Mucosa of stomach (tissue), 1 donor: ENCODE data around the gene UBAP1.
"Not testable (repeated sequence)": the region's sequence is repeated elsewhere in the genome, so short reads cannot be mapped to it uniquely, and the experiment has no call there.

ENCODE experiments used
- H3K27me3 ChIP-seq: one replicate; pipeline ENCODE4 v1.7.0; 2013; ENCODE audit warnings: mild to moderate bottlenecking, low read length; ENCODE audit not compliant: control insufficient read depth, insufficient read depth
- H3K36me3 ChIP-seq: one replicate; pipeline ENCODE4 v1.7.0; 2013; ENCODE audit warnings: low read length; ENCODE audit not compliant: control insufficient read depth, insufficient read depth
- H3K4me1 ChIP-seq: one replicate; pipeline ENCODE4 v1.7.0; 2013; ENCODE audit warnings: mild to moderate bottlenecking, low read length; ENCODE audit not compliant: control insufficient read depth, insufficient read depth
- H3K4me3 ChIP-seq: one replicate; pipeline ENCODE4 v1.7.0; 2013; ENCODE audit warnings: low read length
- H3K9ac ChIP-seq: one replicate; pipeline ENCODE4 v1.7.0; 2013; ENCODE audit warnings: mild to moderate bottlenecking, low read length, moderate library complexity
- H3K9me3 ChIP-seq: one replicate; pipeline ENCODE4 v1.7.0; 2013; ENCODE audit warnings: mild to moderate bottlenecking, low read length, moderate library complexity; ENCODE audit not compliant: control insufficient read depth
- donor health status: Pancreatic carcinoma.

The UBAP1 gene

GRCh38 chr9:34216325-34216724 lies 37.5 kb downstream of the UBAP1 start:
- Histone ChIP-seq H3K27me3 (no peaks in the 10 kb centered on the region), H3K36me3 (no peaks in the 10 kb centered on the region), H3K9ac (no peak overlapping the region), H3K9me3 (no peaks in the 10 kb centered on the region), H3K4me1 (no peaks in the 10 kb centered on the region), H3K4me3 (no peak overlapping the region)

DNA sequence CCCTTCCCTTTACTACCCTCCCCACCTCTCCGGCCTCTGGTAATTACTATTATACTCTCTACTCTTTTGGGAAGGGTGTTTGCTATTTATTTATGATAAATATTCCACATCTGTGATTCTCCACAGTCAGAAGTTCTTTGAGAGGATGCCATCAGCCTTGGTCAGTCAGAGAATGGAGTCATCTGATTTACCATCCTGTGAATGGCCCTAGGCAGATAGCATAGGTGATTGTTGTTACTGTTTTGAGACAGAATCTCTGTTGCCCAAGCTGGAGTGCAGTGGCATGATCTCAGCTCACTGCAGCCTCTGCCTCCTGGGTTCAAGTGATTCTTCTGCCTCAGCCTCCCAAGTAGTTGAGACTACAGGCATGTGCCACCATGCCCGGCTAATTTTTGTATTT lies 38.2 kb downstream of the UBAP1 start:
- not testable (repeated sequence) for H3K4me1 ChIP-seq, H3K9me3 ChIP-seq, H3K4me3 ChIP-seq, H3K36me3 ChIP-seq, H3K27me3 ChIP-seq, H3K9ac ChIP-seq

DNA sequence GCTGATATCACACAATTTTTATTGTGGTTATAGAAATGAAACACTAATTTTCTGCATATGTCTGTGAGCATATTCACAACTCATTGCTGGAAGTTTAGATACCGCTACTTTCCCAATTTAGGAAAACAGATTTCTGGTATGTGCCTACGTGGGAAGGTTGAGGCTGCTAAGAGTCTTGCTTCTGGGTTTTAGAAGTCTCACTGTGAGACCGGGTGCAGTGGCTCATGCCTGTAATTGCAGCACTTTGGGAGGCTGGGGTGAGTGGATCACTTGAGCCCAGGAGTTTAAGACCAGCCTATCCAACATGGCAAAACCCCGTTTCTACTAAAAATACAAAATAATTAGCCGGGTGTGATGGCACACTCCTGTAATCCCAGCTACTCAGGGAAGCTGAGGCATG lies 39.6 kb downstream of the UBAP1 start:
- Histone ChIP-seq H3K4me1 (no peaks in the 10 kb centered on the region), H3K27me3 (no peaks in the 10 kb centered on the region), H3K36me3 (no peaks in the 10 kb centered on the region), H3K9me3 (no peaks in the 10 kb centered on the region), H3K4me3 (no peak overlapping the region), H3K9ac (no peak overlapping the region)

DNA sequence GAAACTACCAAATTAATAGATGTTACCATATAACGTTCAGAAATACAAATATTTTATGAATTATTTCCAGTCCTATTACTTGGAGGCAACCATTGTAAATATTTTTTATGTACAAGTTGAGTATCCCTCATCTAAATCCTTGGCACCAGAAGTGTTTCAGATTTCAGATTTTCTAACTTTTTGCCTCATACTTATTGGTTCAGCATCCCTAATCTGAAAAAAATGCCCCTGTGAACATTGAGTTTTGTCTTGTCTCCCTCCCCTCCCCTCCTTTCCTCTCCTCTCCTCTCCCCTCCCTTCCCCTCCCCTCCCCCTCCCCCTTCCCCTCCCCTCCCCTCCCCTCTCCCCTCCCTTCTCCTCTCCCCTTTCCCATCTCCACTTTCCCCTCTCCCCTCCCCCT lies 40.6 kb downstream of the UBAP1 start:
- H3K27me3 ChIP-seq: no peaks in the 10 kb centered on the region
- H3K4me1 ChIP-seq: no peaks in the 10 kb centered on the region
- H3K4me3 ChIP-seq: no peak overlapping the region
- no peaks in the 10 kb centered on the region for H3K9me3 ChIP-seq
- H3K9ac ChIP-seq: no peak overlapping the region
- no peaks in the 10 kb centered on the region for H3K36me3 ChIP-seq

- Histone ChIP-seq H3K27me3 (no peaks in the 10 kb centered on the region), H3K9ac (no peak overlapping the region), H3K9me3 (no peaks in the 10 kb centered on the region), H3K36me3 (no peaks in the 10 kb centered on the region), H3K4me1 (no peaks in the 10 kb centered on the region), H3K4me3 (no peak overlapping the region)
These were observed 41.4 kb downstream of the UBAP1 start for GRCh38 chr9:34220218-34220617.

GRCh38 chr9:34224349-34224748 lies 45.5 kb downstream of the UBAP1 start:
- Histone ChIP-seq H3K4me1 (no peaks in the 10 kb centered on the region), H3K36me3 (no peaks in the 10 kb centered on the region), H3K9me3 (no peaks in the 10 kb centered on the region), H3K9ac (no peak overlapping the region), H3K4me3 (no peak overlapping the region), H3K27me3 (no peaks in the 10 kb centered on the region)

DNA sequence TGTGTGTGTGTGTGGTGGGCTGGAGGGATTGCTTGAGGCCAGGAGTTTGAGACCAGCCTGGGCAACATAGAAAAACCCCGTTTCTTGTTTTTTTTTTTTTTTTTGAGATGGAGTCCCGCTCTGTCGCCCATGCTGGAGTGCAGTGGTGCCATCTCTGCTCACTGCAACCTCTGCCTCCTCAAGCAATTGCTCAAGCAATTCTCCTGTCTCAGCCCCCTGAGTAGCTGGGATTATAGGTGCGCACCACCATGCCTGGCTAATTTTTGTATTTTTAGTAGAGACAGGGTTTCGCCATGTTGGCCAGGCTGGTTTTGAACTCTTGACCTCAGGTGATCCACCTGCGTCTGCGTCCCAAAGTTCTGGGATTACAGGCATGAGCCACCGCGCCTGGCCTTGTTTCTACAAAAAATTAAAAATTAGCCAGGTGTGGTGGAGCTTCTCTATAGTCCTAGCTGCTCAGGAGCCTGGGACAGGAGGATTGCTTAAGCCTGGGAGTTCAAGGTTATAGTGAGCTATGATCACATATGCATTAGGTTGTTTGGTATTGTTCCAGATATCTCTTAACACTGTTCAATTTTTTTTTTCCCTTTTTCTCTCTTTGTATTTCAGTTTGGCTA lies 47.4 kb downstream of the UBAP1 start:
- H3K9ac ChIP-seq, H3K27me3 ChIP-seq, H3K36me3 ChIP-seq, H3K4me3 ChIP-seq, H3K9me3 ChIP-seq, H3K4me1 ChIP-seq: not testable (repeated sequence)

DNA sequence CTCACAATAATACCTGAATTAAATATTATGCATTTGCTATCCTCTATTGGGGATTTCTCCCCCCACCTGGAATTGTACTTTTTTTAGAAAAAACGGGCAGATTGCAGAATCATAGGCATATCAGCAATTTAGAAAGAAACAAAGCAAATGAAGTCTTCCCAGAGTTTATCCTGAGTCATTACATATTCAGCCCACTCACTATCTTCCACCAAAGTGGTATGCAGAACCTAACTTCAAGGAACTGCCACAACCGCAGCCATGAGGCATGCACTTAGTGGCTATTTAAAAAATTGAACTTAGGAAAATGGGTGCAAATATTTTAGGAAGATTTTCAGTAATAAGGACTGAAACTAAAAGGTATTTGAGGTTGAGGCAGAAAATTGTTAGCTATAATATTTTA lies 48.6 kb downstream of the UBAP1 start:
- H3K27me3 ChIP-seq: no peaks in the 10 kb centered on the region
- H3K36me3 ChIP-seq: no peaks in the 10 kb centered on the region
- no peaks in the 10 kb centered on the region for H3K9me3 ChIP-seq
- H3K9ac ChIP-seq: no peak overlapping the region
- no peak overlapping the region for H3K4me3 ChIP-seq
- no peaks in the 10 kb centered on the region for H3K4me1 ChIP-seq

DNA sequence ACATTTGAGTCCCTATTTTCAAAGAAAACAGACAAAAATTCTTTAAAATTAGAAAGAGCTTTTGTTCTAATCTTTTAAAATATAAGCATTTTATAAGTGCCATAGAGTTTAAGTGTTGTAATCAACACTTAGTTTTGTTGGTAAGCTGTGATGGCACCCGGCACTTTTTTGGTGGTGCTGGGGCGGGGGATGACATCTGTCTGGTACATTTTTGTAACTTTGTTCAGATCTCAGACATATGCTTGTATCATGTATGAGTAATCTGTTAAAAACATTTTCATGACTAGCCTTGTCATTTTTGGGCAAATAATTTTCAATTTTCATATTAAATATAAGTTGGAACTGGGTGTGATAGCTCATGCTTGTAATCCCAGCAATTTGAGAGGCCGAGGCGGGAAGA lies 51.7 kb downstream of the UBAP1 start:
- no peaks in the 10 kb centered on the region for H3K36me3 ChIP-seq
- no peaks in the 10 kb centered on the region for H3K4me1 ChIP-seq
- no peak overlapping the region for H3K9ac ChIP-seq
- H3K9me3 ChIP-seq: no peaks in the 10 kb centered on the region
- H3K4me3 ChIP-seq: no peak overlapping the region
- no peaks in the 10 kb centered on the region for H3K27me3 ChIP-seq

GRCh38 chr9:34232201-34232600 lies 53.4 kb downstream of the UBAP1 start:
- Histone ChIP-seq H3K9ac (no peak overlapping the region), H3K27me3 (no peaks in the 10 kb centered on the region), H3K4me3 (no peak overlapping the region), H3K9me3 (no peaks in the 10 kb centered on the region), H3K36me3 (peaks cover 3% of the 10 kb centered on the region), H3K4me1 (no peaks in the 10 kb centered on the region)

GRCh38 chr9:34233672-34234071 lies 54.8 kb downstream of the UBAP1 start:
- Histone ChIP-seq H3K36me3 (peaks cover 3% of the 10 kb centered on the region), H3K27me3 (no peaks in the 10 kb centered on the region), H3K4me3 (no peak overlapping the region), H3K9ac (no peak overlapping the region), H3K4me1 (no peaks in the 10 kb centered on the region), H3K9me3 (no peaks in the 10 kb centered on the region)

DNA sequence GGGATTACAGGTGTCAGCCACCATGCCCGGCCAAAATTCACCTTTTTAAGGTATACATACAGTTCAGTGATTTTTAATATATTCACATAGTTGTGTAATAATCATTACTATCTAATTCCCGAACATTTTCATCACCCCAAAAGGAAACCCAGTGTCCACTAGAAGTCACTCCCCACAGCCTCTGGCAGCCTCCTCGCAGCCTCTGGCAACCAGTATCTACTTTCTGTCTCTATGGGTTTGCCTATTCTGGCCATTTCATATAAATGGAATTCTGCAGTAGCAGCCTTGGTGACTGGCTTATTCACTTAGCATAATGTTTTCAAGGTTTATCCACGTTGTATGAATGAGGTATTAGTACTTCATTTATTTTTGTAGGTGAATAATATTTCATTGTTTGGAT lies 59.0 kb downstream of the UBAP1 start:
- H3K27me3 ChIP-seq: no peaks in the 10 kb centered on the region
- H3K36me3 ChIP-seq: peaks cover 3% of the 10 kb centered on the region
- no peaks in the 10 kb centered on the region for H3K9me3 ChIP-seq
- no peak overlapping the region for H3K9ac ChIP-seq
- H3K4me1 ChIP-seq: no peaks in the 10 kb centered on the region
- H3K4me3 ChIP-seq: no peak overlapping the region

DNA sequence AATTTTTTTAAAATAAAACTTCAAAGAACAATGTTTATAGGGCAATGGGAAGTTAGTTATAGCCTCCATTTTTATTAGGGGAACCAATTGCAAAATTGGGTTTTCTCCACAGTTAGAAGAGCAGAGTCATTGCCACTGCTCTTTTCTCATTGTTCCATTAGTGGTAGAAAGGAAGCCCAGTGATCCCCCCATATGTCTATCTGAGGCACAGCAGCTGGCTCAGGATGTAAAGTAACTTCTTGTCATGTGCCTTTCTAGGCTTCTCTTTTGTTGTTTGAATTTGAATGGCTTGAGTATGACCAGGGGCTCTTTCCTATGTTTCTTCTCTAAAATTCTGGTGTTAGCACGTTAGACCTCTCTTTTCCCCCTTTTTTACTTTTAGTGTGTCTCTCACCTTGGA lies 61.2 kb downstream of the UBAP1 start:
- H3K27me3 ChIP-seq: no peaks in the 10 kb centered on the region
- H3K9ac ChIP-seq: no peak overlapping the region
- H3K4me1 ChIP-seq: no peaks in the 10 kb centered on the region
- no peak overlapping the region for H3K4me3 ChIP-seq
- no peaks in the 10 kb centered on the region for H3K9me3 ChIP-seq
- peaks cover 3% of the 10 kb centered on the region for H3K36me3 ChIP-seq
